ENCODE data around the gene PTPRM.

DNA sequence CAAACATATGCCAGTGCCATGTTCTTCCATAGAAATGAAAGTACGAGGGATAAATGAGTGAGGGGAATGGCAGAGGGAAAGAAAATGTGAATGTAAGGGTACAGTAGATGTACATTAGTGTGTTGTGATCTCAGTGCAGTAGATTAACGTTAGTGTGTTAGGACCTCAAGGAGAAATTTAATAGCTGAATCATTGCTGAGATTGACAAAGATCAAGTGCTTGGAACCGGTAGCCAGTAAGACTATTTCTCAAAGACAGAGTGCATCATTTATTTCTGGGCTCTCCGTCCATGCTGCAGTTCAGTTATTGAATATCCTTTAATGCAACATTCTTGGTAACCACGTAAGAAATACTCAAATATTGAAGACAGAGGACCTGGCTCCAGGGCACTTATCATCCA, 246.0 kb downstream of the PTPRM start:
- no peak for TF ChIP-seq POLR2A (IDR thresholded peaks at IDR 0.05; ENCODE audit: low read depth, low read length)
- no peak for TF ChIP-seq POLR2AphosphoS5 (IDR thresholded peaks at IDR 0.05; ENCODE audit: low read depth, low read length)
- TF ChIP-seq TAF1 (IDR thresholded peaks at IDR 0.05; ENCODE audit: borderline replicate concordance, low read depth, low read length), result no peak

Data from GM12892 (cell line).